ENCODE results near the gene OTUB2. TPM values are rescaled to one million over a fixed set of nuclear protein-coding genes. Genes with fewer than 3 reads are reported as not detected.

OTUB2 gene
- total and polyA plus RNA-seq, 10 donors, result 0.07 to 1.1 (median 0.43) TPM

DNA sequence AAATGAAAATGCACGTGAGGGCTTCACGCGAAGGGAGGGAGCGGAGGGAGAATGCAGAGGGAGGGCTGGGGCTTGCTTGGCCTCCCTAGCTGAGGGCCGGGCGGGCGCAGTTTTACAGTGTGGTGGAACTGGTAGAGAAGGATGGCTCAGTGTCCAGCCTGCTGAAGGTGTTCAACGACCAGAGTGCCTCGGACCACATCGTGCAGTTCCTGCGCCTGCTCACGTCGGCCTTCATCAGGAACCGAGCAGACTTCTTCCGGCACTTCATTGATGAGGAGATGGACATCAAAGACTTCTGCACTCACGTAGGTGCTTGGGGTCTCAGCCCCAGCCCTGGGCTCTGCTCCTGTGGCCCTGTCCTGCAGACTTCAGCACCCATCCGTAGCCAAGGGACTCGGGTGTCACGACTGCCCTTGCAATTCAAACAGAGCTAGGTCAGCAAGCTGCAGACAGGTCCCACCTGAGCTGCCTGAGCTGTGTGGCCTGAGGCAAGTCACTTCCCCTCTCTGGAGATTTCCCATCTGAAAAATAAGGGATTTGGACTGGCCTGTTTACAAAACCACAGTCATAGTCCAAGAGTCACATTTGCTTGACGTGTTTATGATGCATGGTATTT, 18.4 kb downstream of the OTUB2 start:
- peak; percentile 69 for DNase-seq
- intact Hi-C loops (cut with DNase I; ENCODE audit: low total_unique reads), result no loop called here
- no peak overlapping the region for H3K27ac ChIP-seq
- WGBS, 5 donors, result 92 to 97% (median 94%) methylated on average over 20 of the region's 20 CpGs
- peaks cover 0 to 65% (median 50%) of the 10 kb centered on the region in 6 donors for H3K36me3 ChIP-seq
- no peak overlapping the region for H3K4me3 ChIP-seq
- no peaks in the 10 kb centered on the region for H3K9me3 ChIP-seq
- H3K4me1 ChIP-seq, result peaks cover 0 to 64% (median 24%) of the 10 kb centered on the region in 6 donors
- TF ChIP-seq POLR2AphosphoS5 (IDR thresholded peaks at IDR 0.05) (peak in 2 of 3 donors; percentile 23 to 65), POLR2A (IDR thresholded peaks at IDR 0.05) (no peak), CTCF (IDR thresholded peaks at IDR 0.05 in 8 of 11, conservative IDR thresholded peaks at IDR 0.05 in 3 of 11) (no peak)
- no peaks in the 10 kb centered on the region for H3K27me3 ChIP-seq (replicated peaks in 1 of 7)

- intact Hi-C loops (cut with DNase I; ENCODE audit: low total_unique reads), result no loop called here
- H3K36me3 ChIP-seq, result peaks cover 3 to 70% (median 55%) of the 10 kb centered on the region in 6 donors
- H3K27ac ChIP-seq, result no peak overlapping the region
- no peak overlapping the region for H3K4me3 ChIP-seq
- WGBS, 5 donors, result 91 to 97% (median 93%) methylated on average over 8 of the region's 8 CpGs
- DNase-seq, result peak; percentile 49
- H3K4me1 ChIP-seq, result peaks cover 0 to 64% (median 24%) of the 10 kb centered on the region in 6 donors
- H3K9me3 ChIP-seq, result no peaks in the 10 kb centered on the region
- TF ChIP-seq POLR2A (IDR thresholded peaks at IDR 0.05) (no peak), CTCF (IDR thresholded peaks at IDR 0.05 in 8 of 11, conservative IDR thresholded peaks at IDR 0.05 in 3 of 11) (no peak), POLR2AphosphoS5 (IDR thresholded peaks at IDR 0.05) (no peak)
- no peaks in the 10 kb centered on the region for H3K27me3 ChIP-seq (replicated peaks in 1 of 7)
These were observed 19.0 kb downstream of the OTUB2 start for GRCh38 chr14:94045101-94045500.

- Histone ChIP-seq H3K27me3 (replicated peaks in 1 of 7) (no peaks in the 10 kb centered on the region), H3K9me3 (no peaks in the 10 kb centered on the region), H3K36me3 (peaks cover 6 to 76% (median 62%) of the 10 kb centered on the region in 6 donors), H3K27ac (peak overlapping the region in 3 of 8 donors; percentile 15 to 43 (median 31)), H3K4me3 (no peak overlapping the region), H3K4me1 (peaks cover 0 to 62% (median 26%) of the 10 kb centered on the region in 6 donors)
- peak; percentile 68 for DNase-seq
- WGBS, 5 donors, result 83 to 93% (median 86%) methylated on average over 19 of the region's 19 CpGs
- intact Hi-C loops (cut with DNase I; ENCODE audit: low total_unique reads), result no loop called here
- no peak for TF ChIP-seq CTCF (IDR thresholded peaks at IDR 0.05 in 8 of 11, conservative IDR thresholded peaks at IDR 0.05 in 3 of 11)
- peak; percentile 31 to 47 (median 43) for TF ChIP-seq POLR2AphosphoS5 (IDR thresholded peaks at IDR 0.05)
These were observed 19.6 kb downstream of the OTUB2 start for GRCh38 chr14:94045563-94046345.

DNA sequence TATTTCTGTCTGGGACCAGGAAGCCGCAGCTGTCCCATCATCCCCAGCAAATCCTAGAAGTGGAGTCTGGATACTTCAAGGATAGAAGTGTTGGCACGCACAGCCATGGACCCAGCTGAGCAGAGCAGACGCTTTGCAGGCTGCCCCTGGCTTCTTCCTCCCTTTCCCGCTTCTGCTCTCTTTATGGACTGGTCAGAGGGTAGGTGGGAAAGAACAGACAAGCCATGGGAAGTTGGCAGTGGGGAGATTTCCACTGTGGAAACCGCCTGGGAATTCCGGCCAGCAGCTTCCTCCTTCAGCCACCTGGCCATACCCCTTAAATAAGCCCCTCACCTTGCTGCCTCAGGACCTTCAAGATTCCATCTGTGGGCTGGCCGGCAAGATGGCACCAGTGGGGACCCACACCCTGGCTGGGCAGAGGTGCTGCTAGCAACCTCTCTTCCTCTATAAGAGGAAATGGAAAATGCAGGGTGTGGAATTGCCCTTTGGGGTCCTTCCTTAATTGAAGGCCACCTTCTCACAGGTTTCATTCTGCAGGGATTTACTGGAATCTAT, 20.6 kb downstream of the OTUB2 start:
- TF ChIP-seq POLR2AphosphoS5 (IDR thresholded peaks at IDR 0.05) (no peak), CTCF (IDR thresholded peaks at IDR 0.05 in 8 of 11, conservative IDR thresholded peaks at IDR 0.05 in 3 of 11) (no peak), POLR2A (IDR thresholded peaks at IDR 0.05) (no peak)
- Histone ChIP-seq H3K4me3 (no peak overlapping the region), H3K27ac (peak overlapping the region in 4 of 8 donors; percentile 15 to 43 (median 29)), H3K4me1 (peaks cover 0 to 62% (median 28%) of the 10 kb centered on the region in 6 donors), H3K27me3 (replicated peaks in 1 of 7) (no peaks in the 10 kb centered on the region), H3K36me3 (peaks cover 6 to 87% (median 72%) of the 10 kb centered on the region in 6 donors), H3K9me3 (no peaks in the 10 kb centered on the region)
- intact Hi-C loops (cut with DNase I; ENCODE audit: low total_unique reads), result no loop called here
- peak; percentile 41 for DNase-seq
- 72 to 87% (median 75%) methylated on average over 7 of the region's 7 CpGs for WGBS, 5 donors
